Measurements from ENCODE around the gene ATP5ME.
"Not testable (repeated sequence)": the region's sequence is repeated elsewhere in the genome, so short reads cannot be mapped to it uniquely, and the experiment has no call there.

ATP5ME gene

GRCh38 chr4:674172-675035, at the start of gene ATP5ME, which contains the start of gene MYL5:
TSS of gene ATP5ME (minus strand) at chr4:674276. CDS start at chr4:674247, 29 bp downstream.
TSS of gene MYL5 (plus strand) at chr4:674542. CDS start at chr4:678027, 3,485 bp downstream.
- peak; percentile 96 for DNase-seq (ENCODE audit: low read depth)

GRCh38 chr4:722851-723360, 48.8 kb upstream of the ATP5ME start:
- no peak for DNase-seq (ENCODE audit: low read depth)

- no peak for DNase-seq (ENCODE audit: low read depth)
Observed at GRCh38 chr4:722169-722725, 48.2 kb upstream of the ATP5ME start.

DNA sequence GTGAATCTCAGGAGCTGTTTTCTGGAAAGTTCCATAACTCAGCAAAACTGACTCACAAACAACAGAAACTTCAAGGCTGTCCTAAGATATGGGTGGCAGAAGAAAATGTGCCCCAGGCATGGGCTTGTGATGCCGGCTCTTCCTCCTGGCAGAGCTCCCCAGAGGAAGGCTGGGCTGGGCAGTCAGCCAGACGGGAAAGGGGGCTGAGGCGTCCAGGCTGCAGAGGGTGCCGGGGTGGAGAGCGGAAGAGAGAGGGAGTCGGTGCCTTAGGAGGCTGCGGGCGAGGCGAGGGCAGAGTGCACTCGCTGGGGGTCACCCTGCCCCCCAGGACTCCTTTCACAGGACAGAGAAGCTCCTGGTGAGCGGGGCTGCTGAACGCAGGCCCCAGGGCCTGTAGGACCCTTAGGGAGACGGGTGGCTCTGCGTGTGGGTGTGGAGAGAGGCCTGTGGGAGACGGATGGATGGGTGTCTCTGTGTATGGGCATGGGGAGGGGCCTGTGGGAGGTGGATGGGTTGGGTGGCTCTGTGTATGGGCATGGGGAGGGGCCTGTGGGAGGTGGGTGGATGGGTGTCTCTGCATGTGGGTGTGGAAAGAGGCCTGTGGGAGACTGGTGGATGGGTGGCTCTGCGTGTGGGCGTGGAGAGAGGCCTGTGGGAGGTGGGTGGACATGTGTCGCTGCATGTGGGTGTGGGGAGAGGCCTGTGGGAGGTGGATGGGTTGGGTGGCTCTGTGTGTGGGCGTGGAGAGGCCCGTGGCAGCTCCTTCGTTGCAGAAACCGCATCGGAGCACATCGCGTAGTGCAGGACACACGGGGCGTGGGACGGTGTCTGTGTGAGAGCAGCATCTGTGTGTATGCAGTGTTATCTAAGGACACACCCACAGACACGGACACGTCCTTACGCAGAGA, 47.4 kb upstream of the ATP5ME start:
- no peak for DNase-seq (ENCODE audit: low read depth)

- no peak for DNase-seq (ENCODE audit: low read depth)
Observed at GRCh38 chr4:720111-720860, 46.2 kb upstream of the ATP5ME start.

GRCh38 chr4:718460-718859, 44.4 kb upstream of the ATP5ME start:
- no peak for DNase-seq (ENCODE audit: low read depth)

DNA sequence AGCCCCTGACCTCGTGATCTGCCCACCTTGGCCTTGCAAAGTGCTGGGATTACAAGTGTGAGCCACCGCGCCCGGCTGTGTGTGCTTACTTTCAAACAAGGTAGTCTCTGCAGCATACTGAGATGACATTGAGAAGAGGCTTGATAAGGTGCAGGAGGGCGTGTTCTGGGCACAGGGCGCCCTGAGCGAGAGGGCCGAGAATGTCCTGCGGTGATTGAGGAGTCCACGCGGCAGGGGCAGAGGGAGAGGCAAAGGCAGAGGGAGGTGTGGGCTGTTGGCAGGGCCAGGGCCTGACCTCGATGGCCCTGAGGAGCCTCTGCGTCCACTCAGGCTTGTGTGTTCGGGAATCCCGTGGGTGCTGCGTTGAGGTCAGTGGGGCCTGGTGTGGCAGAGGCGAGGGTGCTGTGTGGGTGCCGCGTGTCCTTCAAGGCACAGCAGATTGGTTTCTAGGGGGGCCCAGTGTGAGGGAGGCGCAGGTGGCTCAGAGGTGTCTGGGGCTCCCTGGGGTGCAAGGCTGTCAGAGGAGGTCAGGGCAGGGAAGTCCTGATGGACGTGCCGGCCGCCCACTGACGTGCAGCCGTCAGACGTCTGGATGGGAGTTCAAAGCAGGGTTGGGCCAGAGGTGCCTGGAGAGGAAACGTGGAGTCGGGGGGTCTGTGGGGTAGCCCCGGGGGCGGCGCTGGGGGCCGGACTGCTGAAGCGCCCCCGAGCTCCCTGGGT, 43.7 kb upstream of the ATP5ME start:
- no peak for DNase-seq (ENCODE audit: low read depth)

DNA sequence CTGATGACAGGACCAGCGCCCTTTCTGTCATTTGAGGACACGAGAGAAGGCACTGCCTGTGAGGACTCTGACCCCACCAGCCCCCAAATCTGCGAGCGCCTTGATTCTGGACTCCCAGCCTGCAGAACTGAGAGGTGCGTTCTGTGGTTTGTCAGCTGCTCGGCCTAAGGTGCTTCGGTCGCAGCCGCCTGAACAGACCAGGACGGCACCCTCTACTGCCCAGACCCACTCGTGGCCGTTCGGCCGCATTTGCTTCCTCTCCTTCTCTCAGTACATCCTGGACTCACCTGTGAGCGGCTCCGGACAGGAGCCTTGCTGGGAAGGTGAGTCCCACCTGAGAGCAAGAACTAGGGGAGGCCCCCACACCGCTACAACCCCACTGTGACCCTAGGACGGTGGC, 40.0 kb upstream of the ATP5ME start:
- no peak for DNase-seq (ENCODE audit: low read depth)

DNA sequence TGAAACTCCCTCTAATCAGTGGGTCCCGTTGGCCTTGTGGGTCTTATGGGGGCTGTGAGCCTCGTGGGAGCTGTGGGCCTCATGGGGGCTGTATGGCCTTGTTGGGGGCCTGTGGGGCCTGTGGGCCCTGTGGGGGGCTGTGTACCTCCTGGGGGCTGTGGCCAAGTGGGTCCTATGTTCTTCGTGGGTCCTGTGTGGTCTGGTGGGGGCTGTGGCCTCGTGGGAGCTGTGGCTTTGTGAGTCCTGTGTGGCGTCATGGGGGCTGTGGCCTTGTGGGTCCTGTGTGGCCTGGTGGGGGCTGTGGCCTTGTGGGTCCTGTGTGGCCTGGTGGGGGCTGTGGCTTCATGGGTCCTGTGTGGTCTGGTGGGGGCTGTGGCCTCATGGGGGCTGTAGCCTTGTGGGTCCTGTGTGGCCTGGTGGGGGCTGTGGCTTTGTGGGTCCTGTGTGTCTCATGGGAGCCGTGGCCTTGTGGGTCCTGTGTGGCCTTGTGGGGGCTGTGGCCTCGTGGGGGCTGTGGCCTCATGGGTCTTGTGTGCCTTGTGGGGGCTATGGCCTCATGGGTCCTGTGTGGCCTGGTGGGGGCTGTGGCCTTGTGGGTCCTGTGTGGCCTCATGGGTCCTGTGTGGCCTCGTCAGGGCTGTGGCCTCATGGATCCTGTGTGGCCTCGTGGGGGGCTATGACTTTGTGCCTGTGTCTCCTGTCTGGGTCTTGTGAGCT, 39.0 kb upstream of the ATP5ME start:
- DNase-seq (ENCODE audit: low read depth), result no peak

- no peak for DNase-seq (ENCODE audit: low read depth)
Observed at GRCh38 chr4:712093-712492, 38.0 kb upstream of the ATP5ME start.

- DNase-seq (ENCODE audit: low read depth), result no peak
Observed at GRCh38 chr4:710916-711315, 36.8 kb upstream of the ATP5ME start.

- no peak for DNase-seq (ENCODE audit: low read depth)
Observed at GRCh38 chr4:710116-710515, 36.0 kb upstream of the ATP5ME start.

DNA sequence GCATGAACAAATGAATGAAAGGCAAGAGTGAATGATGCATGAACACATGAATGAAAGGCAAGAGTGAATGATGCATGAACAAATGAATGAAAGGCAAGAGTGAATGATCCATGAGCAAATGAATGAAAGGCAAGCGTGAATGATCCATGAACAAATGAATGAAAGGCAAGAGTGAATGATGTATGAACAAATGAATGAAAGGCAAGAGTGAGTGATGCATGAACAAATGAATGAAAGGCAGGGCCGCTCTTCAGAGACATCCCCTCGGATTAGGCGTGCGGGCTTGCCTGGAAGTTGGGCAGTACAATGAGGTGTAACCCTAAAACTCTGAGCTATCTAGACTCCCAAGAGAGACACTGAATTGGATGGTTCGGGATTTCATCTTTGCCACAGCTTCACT, 35.3 kb upstream of the ATP5ME start:
- no peak for DNase-seq (ENCODE audit: low read depth)

DNA sequence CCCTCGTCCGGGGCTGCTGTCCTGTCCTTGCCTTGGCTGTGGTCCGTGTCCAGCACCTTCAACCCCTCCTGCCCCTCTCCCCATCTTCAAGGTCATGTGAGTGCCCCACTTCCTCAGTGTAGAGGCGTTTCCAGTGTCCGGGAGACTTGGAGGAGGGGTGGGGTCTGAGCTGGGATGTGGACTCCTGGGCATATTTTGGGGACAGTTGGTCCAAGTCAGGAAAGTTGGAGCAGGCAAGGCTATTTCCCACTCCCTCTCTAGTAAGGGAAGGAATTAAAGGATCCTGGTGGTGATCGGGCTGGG, 34.5 kb upstream of the ATP5ME start:
- no peak for DNase-seq (ENCODE audit: low read depth)

GRCh38 chr4:707929-708630, 34.0 kb upstream of the ATP5ME start:
- no peak for DNase-seq (ENCODE audit: low read depth)

DNA sequence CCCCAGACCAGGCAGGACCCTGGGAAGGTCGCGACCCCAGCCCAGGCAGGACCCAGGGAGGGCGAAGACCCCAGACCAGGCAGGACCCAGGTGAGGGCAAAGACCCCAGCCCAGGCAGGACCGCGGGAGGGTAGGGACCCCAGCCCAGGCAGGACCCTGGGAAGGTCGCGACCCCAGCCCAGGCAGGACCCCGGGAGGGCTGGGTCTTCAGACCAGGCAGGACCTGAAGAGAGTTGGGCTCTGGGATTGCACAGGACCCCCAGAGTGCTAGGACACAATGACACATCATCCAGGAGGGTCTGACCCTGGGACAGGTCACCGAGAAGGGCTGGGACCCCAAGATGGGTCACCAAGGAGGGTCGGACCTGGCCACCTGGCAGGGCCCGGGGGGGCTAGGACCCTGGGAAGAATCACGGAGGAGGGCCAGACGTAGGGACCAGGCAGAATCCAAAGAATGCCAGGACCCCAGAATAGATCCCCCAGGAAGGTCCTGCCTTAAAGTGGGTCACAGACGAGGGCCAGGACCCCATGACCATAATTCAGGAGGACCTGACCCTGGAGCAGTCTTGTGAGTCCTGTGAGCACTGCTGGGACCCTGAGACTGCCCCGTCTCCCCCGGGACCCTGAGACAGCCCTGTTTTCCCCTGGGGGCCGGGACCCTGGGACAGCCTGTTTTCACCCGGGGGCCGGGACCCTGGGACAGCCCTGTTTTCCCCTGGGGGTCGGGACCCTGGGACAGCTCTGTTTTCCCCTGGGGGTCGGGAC, 32.9 kb upstream of the ATP5ME start:
- no peak for DNase-seq (ENCODE audit: low read depth)

DNA sequence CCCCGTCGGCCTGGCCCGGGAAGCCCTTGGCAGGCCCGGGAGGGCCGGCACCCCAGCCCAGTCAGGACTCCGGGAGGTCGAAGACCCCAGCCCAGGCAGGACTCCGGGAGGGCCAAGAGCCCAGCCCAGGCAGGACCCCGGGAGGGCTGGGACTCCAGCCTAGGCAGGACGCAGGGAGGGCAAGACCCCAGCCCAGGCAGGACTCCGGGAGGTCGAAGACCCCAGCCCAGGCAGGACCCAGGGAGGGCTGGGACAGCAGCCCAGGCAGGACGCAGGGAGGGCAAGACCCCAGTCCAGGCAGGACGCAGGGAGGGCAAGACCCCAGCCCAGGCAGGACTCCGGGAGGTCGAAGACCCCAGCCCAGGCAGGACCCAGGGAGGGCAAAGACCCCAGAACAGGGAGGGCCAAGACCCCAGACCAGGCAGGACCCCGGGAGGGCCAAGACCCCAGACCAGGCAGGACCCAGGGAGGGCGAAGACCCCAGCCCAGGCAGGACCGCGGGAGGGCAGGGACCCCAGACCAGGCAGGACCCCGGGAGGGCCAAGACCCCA, 32.1 kb upstream of the ATP5ME start:
- not testable (repeated sequence) for DNase-seq (ENCODE audit: low read depth)

DNA sequence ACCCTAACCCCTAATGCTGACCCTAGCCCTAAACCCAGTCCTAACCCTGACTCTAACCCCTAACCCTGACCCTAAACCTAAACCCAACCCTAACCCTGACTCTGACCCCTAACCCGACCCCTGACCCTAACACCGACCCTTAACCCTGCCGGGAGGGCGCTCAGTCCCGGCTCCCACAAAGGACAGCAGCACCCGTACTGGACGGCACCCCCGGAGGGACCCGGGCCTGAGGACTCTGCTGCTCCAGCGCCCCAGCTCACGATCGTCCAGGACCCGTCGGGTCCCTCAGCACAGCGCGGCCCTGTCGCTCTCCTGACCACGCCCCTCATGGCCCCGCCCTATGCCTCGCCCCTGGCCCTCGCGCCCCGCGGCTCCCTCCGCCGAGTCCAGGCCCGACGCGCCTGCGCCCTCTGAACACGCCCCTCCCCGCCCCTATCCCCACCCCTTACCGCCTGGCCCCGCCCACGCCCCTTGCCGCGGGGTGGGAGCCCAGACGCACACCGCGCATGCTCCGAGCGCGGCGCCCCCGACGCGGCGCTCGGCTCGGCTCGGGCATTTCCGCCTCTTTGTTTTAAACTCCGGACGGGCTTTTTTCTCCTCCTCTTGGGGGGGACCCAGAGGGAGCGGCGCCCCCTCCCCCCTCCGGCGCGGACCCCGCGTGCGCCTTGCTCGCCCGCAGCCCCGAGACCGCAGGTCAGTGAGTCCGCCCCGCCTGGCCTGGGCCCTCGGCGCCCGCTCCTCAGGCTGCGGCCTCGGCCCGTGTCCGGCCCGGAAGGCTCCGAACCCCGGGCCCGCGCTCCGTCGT, 31.4 kb upstream of the ATP5ME start, which contains the start of gene PCGF3:
PCGF3 (plus strand) TSS at position 555 of the 805 bp plus-strand sequence. CDS start 27,849 bp downstream, outside the sequence.
- DNase-seq (ENCODE audit: low read depth), result peak; percentile 92

Data from T-helper 22 cell (primary cell).